ENCODE results near the gene ACOX3. TPM values are rescaled to one million over a fixed set of nuclear protein-coding genes. Genes with fewer than 3 reads are reported as not detected.

Gene ACOX3
- total RNA-seq, 1 donor from 2014 or later = 16.6 TPM

- DNase-seq (ENCODE audit: low read depth, low spot score) = no peak
- H3K9me3 Mint-ChIP-seq = no peaks in the 10 kb centered on the region
- H3K4me1 Mint-ChIP-seq = no peaks in the 10 kb centered on the region
- H3K4me3 Mint-ChIP-seq = no peak overlapping the region
- peaks cover 1% of the 10 kb centered on the region for H3K36me3 Mint-ChIP-seq (ENCODE audit: low read depth)
- no peaks in the 10 kb centered on the region for H3K27me3 Mint-ChIP-seq (ENCODE audit: low read depth)
- TF ChIP-seq, protein P1, sequence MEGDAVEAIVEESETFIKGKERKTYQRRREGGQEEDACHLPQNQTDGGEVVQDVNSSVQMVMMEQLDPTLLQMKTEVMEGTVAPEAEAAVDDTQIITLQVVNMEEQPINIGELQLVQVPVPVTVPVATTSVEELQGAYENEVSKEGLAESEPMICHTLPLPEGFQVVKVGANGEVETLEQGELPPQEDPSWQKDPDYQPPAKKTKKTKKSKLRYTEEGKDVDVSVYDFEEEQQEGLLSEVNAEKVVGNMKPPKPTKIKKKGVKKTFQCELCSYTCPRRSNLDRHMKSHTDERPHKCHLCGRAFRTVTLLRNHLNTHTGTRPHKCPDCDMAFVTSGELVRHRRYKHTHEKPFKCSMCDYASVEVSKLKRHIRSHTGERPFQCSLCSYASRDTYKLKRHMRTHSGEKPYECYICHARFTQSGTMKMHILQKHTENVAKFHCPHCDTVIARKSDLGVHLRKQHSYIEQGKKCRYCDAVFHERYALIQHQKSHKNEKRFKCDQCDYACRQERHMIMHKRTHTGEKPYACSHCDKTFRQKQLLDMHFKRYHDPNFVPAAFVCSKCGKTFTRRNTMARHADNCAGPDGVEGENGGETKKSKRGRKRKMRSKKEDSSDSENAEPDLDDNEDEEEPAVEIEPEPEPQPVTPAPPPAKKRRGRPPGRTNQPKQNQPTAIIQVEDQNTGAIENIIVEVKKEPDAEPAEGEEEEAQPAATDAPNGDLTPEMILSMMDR (conservative IDR thresholded peaks at IDR 0.05) = no peak
- H3K27ac Mint-ChIP-seq (ENCODE audit: unreplicated experiment) = no peak overlapping the region
Observed at GRCh38 chr4:8329859-8330761, 110.4 kb downstream of the ACOX3 start.

DNA sequence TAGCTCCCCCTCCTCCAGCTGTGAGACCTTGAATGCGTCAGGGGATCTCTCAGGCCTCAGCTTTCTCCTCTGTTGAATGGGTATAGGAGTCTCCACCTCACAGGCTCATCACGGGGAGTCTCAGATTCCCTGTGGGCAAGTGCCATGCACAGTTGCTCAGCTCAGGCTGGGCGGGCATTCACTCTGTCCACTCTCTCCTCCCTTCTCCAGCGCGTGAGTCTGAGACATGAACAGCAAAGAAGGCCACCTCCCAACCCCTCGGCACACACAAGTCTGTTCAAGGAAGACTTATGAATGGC, 111.0 kb downstream of the ACOX3 start:
- no peaks in the 10 kb centered on the region for H3K27me3 Mint-ChIP-seq (ENCODE audit: low read depth)
- no peak overlapping the region for H3K4me3 Mint-ChIP-seq
- H3K27ac Mint-ChIP-seq (ENCODE audit: unreplicated experiment) = no peak overlapping the region
- no peaks in the 10 kb centered on the region for H3K36me3 Mint-ChIP-seq (ENCODE audit: low read depth)
- TF ChIP-seq, protein P1 (conservative IDR thresholded peaks at IDR 0.05) = no peak
- H3K4me1 Mint-ChIP-seq = no peaks in the 10 kb centered on the region
- no peak for DNase-seq (ENCODE audit: low read depth, low spot score)
- no peaks in the 10 kb centered on the region for H3K9me3 Mint-ChIP-seq

- no peaks in the 10 kb centered on the region for H3K27me3 Mint-ChIP-seq (ENCODE audit: low read depth)
- no peaks in the 10 kb centered on the region for H3K4me1 Mint-ChIP-seq
- no peak overlapping the region for H3K4me3 Mint-ChIP-seq
- DNase-seq (ENCODE audit: low read depth, low spot score) = no peak
- no peak overlapping the region for H3K27ac Mint-ChIP-seq (ENCODE audit: unreplicated experiment)
- H3K36me3 Mint-ChIP-seq (ENCODE audit: low read depth) = no peaks in the 10 kb centered on the region
- TF ChIP-seq, protein P1 (conservative IDR thresholded peaks at IDR 0.05) = no peak
- no peaks in the 10 kb centered on the region for H3K9me3 Mint-ChIP-seq
Observed at GRCh38 chr4:8328866-8329559, 111.5 kb downstream of the ACOX3 start.

DNA sequence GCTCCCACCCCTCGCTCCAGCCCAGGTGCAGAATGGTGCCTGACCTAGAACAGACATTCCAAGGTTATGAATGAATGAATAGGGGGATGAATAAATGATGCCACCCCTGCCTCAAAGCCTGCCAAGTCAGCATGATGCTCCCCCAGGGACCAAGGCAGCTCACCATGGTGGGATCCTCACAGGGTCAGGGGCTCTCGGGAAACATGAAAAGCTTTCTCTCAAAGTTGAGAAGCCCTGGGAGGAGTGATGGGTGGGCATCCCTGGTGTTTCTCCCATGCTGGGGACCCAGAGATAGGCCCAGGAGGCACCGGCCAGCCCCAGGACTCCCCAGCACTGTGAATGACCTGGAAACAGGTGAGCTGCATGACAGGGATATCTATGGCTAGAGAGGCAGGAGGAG, 112.1 kb downstream of the ACOX3 start:
- Mint-ChIP-seq H3K4me3 (no peak overlapping the region), H3K27me3 (ENCODE audit: low read depth) (no peaks in the 10 kb centered on the region), H3K4me1 (no peaks in the 10 kb centered on the region), H3K9me3 (no peaks in the 10 kb centered on the region), H3K36me3 (ENCODE audit: low read depth) (no peaks in the 10 kb centered on the region), H3K27ac (ENCODE audit: unreplicated experiment) (no peak overlapping the region)
- no peak for DNase-seq (ENCODE audit: low read depth, low spot score)
- TF ChIP-seq, protein P1 (conservative IDR thresholded peaks at IDR 0.05) = no peak

- H3K4me3 Mint-ChIP-seq = no peak overlapping the region
- H3K9me3 Mint-ChIP-seq = no peaks in the 10 kb centered on the region
- H3K4me1 Mint-ChIP-seq = no peaks in the 10 kb centered on the region
- no peaks in the 10 kb centered on the region for H3K36me3 Mint-ChIP-seq (ENCODE audit: low read depth)
- no peak for DNase-seq (ENCODE audit: low read depth, low spot score)
- TF ChIP-seq, protein P1 (conservative IDR thresholded peaks at IDR 0.05) = no peak
- H3K27ac Mint-ChIP-seq (ENCODE audit: unreplicated experiment) = no peak overlapping the region
- H3K27me3 Mint-ChIP-seq (ENCODE audit: low read depth) = no peaks in the 10 kb centered on the region
Observed at GRCh38 chr4:8326206-8326605, 114.3 kb downstream of the ACOX3 start.

All from neural crest cell (in vitro differentiated cells).